OCI-LY1 (cell line): ENCODE data around the gene HUS1B.
"Not testable (repeated sequence)": the region's sequence is repeated elsewhere in the genome, so short reads cannot be mapped to it uniquely, and the experiment has no call there.

ENCODE experiments used
- H2AFZ ChIP-seq: fragments of 200-600 bp; sonication (generic), shearing (Covaris generic); 2 replicates; pipeline ENCODE4 v1.6.0; 2014; ENCODE audit warnings: antibody characterized with exemption, mild to moderate bottlenecking, low read length
- H3F3A ChIP-seq: fragments of 200-600 bp; sonication (generic), shearing (Covaris generic); 2 replicates; pipeline ENCODE4 v1.6.0; 2014; ENCODE audit warnings: mild to moderate bottlenecking, antibody characterized with exemption, low read length, moderate library complexity; ENCODE audit not compliant: insufficient read depth
- H3K27ac ChIP-seq: fragments of 200-600 bp; sonication (generic); 2 replicates; pipeline ENCODE4 v1.5.1; 2014; ENCODE audit warnings: low read length, mixed run types, mild to moderate bottlenecking, low read depth; ENCODE audit not compliant: poor library complexity, severe bottlenecking
- H3K27me3 ChIP-seq: fragments of 200-600 bp; sonication (generic); 2 replicates; pipeline ENCODE4 v1.6.0; 2014; ENCODE audit warnings: antibody characterized with exemption, mild to moderate bottlenecking, low read length, moderate library complexity; ENCODE audit not compliant: insufficient read depth
- H3K36me3 ChIP-seq: fragments of 200-600 bp; sonication (generic); 2 replicates; pipeline ENCODE4 v1.6.1; 2014; ENCODE audit warnings: mild to moderate bottlenecking, antibody characterized with exemption, low read length, moderate library complexity, mixed read lengths; ENCODE audit not compliant: insufficient read depth
- H3K4me1 ChIP-seq: fragments of 200-600 bp; sonication (generic); 2 replicates; pipeline ENCODE4 v1.5.1; 2014; ENCODE audit warnings: mild to moderate bottlenecking, low read length, moderate library complexity; ENCODE audit not compliant: insufficient read depth, severe bottlenecking
- H3K4me2 ChIP-seq: fragments of 200-600 bp; sonication (generic), shearing (Covaris generic); 2 replicates; pipeline ENCODE4 v1.6.1; 2014; ENCODE audit warnings: low read length
- H3K4me3 ChIP-seq: fragments of 200-600 bp; sonication (generic); 2 replicates; pipeline ENCODE4 v1.5.1; 2014; ENCODE audit warnings: low read length, low read depth, mild to moderate bottlenecking, mixed read lengths; ENCODE audit not compliant: poor library complexity, severe bottlenecking
- H3K79me2 ChIP-seq: fragments of 200-600 bp; shearing (Covaris generic); 2 replicates; pipeline ENCODE4 v1.6.1; 2016; ENCODE audit warnings: mixed run types, low read length, mixed read lengths; ENCODE audit not compliant: insufficient read depth
- H3K9ac ChIP-seq: fragments of 200-600 bp; sonication (generic), shearing (Covaris generic); 2 replicates; pipeline ENCODE4 v1.6.1; 2014; ENCODE audit warnings: mild to moderate bottlenecking, low read length, mixed read lengths
- H3K9me2 ChIP-seq: fragments of 200-600 bp; sonication (generic), shearing (Covaris generic); 2 replicates; pipeline ENCODE4 v1.6.1; 2014; ENCODE audit warnings: low read depth, mild to moderate bottlenecking, low read length, mixed read lengths
- H3K9me3 ChIP-seq: fragments of 200-600 bp; shearing (Covaris generic); 2 replicates; pipeline ENCODE4 v1.6.1; 2014; ENCODE audit warnings: low read length, mixed read lengths
- H4K20me1 ChIP-seq: fragments of 200-600 bp; sonication (generic), shearing (Covaris generic); 2 replicates; pipeline ENCODE4 v1.6.0; 2016; ENCODE audit warnings: mild to moderate bottlenecking, low read length; ENCODE audit not compliant: insufficient read depth
- CTCF ChIP-seq: fragments of 200-600 bp; sonication (generic), shearing (Covaris generic); IDR thresholded peaks from 2 replicates; pipeline ENCODE4 v1.5.1; 2017; ENCODE audit warnings: mild to moderate bottlenecking, antibody characterized with exemption, low read length, moderate library complexity, mixed read lengths
- EZH2 ChIP-seq: fragments of 200-600 bp; sonication (generic), shearing (Covaris generic); IDR thresholded peaks from 2 replicates; pipeline ENCODE4 v1.8.0; 2017; ENCODE audit warnings: borderline replicate concordance, mixed run types, mild to moderate bottlenecking, antibody characterized with exemption, low read length, moderate library complexity, mixed read lengths

The HUS1B gene

GRCh38 chr6:665403-666267, 8.7 kb upstream of the HUS1B start:
- Histone ChIP-seq H4K20me1 (no peaks in the 10 kb centered on the region), H3K79me2 (no peaks in the 10 kb centered on the region), H3K9ac (no peak overlapping the region), H3K27ac (no peak overlapping the region), H3K27me3 (no peaks in the 10 kb centered on the region), H3K4me2 (no peak overlapping the region), H3K36me3 (no peaks in the 10 kb centered on the region), H2AFZ (no peak overlapping the region), H3K4me1 (peaks cover 1% of the 10 kb centered on the region), H3F3A (no peaks in the 10 kb centered on the region), H3K9me3 (peaks cover 3% of the 10 kb centered on the region; the same call in 1 of the 2 replicates), H3K4me3 (no peak overlapping the region), H3K9me2 (no peaks in the 10 kb centered on the region)
- TF ChIP-seq EZH2 (no peak), CTCF (no peak)

- not testable (repeated sequence) for H2AFZ ChIP-seq, H3K27me3 ChIP-seq, H3K9me2 ChIP-seq, H3K27ac ChIP-seq, H3K4me1 ChIP-seq, H4K20me1 ChIP-seq, H3K36me3 ChIP-seq, H3K9ac ChIP-seq, H3K79me2 ChIP-seq, H3K4me3 ChIP-seq, H3F3A ChIP-seq, H3K4me2 ChIP-seq, H3K9me3 ChIP-seq
Measured at GRCh38 chr6:663788-664187, 6.9 kb upstream of the HUS1B start.

- TF ChIP-seq CTCF (no peak), EZH2 (no peak)
- Histone ChIP-seq H2AFZ (no peak overlapping the region), H3K4me3 (no peak overlapping the region), H3K4me2 (no peak overlapping the region), H3F3A (no peaks in the 10 kb centered on the region), H3K9me3 (no peaks in the 10 kb centered on the region), H3K9ac (no peak overlapping the region), H3K4me1 (peaks cover 6% of the 10 kb centered on the region), H3K27me3 (no peaks in the 10 kb centered on the region), H4K20me1 (no peaks in the 10 kb centered on the region), H3K27ac (no peak overlapping the region), H3K79me2 (no peaks in the 10 kb centered on the region), H3K9me2 (no peaks in the 10 kb centered on the region), H3K36me3 (no peaks in the 10 kb centered on the region)
Measured at GRCh38 chr6:659716-660581, 3.0 kb upstream of the HUS1B start.
